GM12878 (cell line): ENCODE data around the gene SLC35C1. TPM values are rescaled to one million over a fixed set of nuclear protein-coding genes. Genes with fewer than 3 reads are reported as not detected.

Source experiments
- BCL3 ChIP-seq: IDR thresholded peaks from 2 replicates; pipeline ENCODE4 v1.6.1; 2011; ENCODE audit warnings: borderline replicate concordance, low read depth, mild to moderate bottlenecking, moderate library complexity, low read length; ENCODE audit not compliant: insufficient read depth, poor library complexity, severe bottlenecking
- CEBPZ ChIP-seq: fragments of 150-350 bp; IDR thresholded peaks from 2 replicates; pipeline ENCODE4 v1.6.1; 2016; ENCODE audit warnings: low read depth, low read length
- ELK1 ChIP-seq: IDR thresholded peaks from 2 replicates; pipeline ENCODE4 v1.6.1; 2012; ENCODE audit warnings: low read depth, low read length, improper control_type of control experiment
- EZH2 ChIP-seq: IDR thresholded peaks from 2 replicates; pipeline ENCODE4 v1.6.1; 2012; ENCODE audit warnings: low read depth, mild to moderate bottlenecking, control low read depth, inconsistent platforms, low read length, borderline replicate concordance; ENCODE audit not compliant: control insufficient read depth
- FOXM1 ChIP-seq: IDR thresholded peaks from 2 replicates; pipeline ENCODE4 v1.6.1; 2012; ENCODE audit warnings: low read depth, mild to moderate bottlenecking, inconsistent platforms, low read length, moderate library complexity
- GABPA ChIP-seq: IDR thresholded peaks from 2 replicates; pipeline ENCODE4 v1.6.1; 2014; ENCODE audit warnings: antibody characterized with exemption, low read depth, mild to moderate bottlenecking, inconsistent platforms
- HDAC6 ChIP-seq: fragments of 200-600 bp; sonication (generic); IDR thresholded peaks from one replicate; pipeline ENCODE4 v1.8.0; 2017; ENCODE audit warnings: antibody characterized with exemption; ENCODE audit not compliant: unreplicated experiment
- MYB ChIP-seq: fragments of 150-350 bp; IDR thresholded peaks from 2 replicates; pipeline ENCODE4 v1.6.1; 2014; ENCODE audit warnings: mild to moderate bottlenecking, low read depth, low read length, borderline replicate concordance
- MYC ChIP-seq: IDR thresholded peaks from 2 replicates; pipeline ENCODE4 v1.6.1; 2011; ENCODE audit warnings: mild to moderate bottlenecking, low read length, moderate library complexity, inconsistent platforms; ENCODE audit not compliant: insufficient read depth, insufficient replicate concordance, insufficient read length, severe bottlenecking
- NR2C2 ChIP-seq: IDR thresholded peaks from 2 replicates; pipeline ENCODE4 v1.6.1; 2011; ENCODE audit warnings: borderline replicate concordance, low read depth; ENCODE audit not compliant: control insufficient read depth, insufficient read length
- PBX3 ChIP-seq: IDR thresholded peaks from 2 replicates; pipeline ENCODE4 v1.6.1; 2011; ENCODE audit warnings: mild to moderate bottlenecking, low read depth, low read length, moderate library complexity; ENCODE audit not compliant: insufficient replicate concordance
- RAD51 ChIP-seq: fragments of 450-650 bp; IDR thresholded peaks from 2 replicates; pipeline ENCODE4 v1.6.1; 2016; ENCODE audit warnings: moderate library complexity, mild to moderate bottlenecking, inconsistent platforms
- REST ChIP-seq: IDR thresholded peaks from 2 replicates; pipeline ENCODE4 v1.6.1; 2012; ENCODE audit warnings: mild to moderate bottlenecking, low read depth, low read length
- RFX5 ChIP-seq: IDR thresholded peaks from 2 replicates; pipeline ENCODE4 v1.6.1; 2011; ENCODE audit warnings: low read depth, low read length, improper control_type of control experiment
- TAF1 ChIP-seq: IDR thresholded peaks from 2 replicates; pipeline ENCODE4 v1.6.1; 2011; ENCODE audit warnings: mild to moderate bottlenecking, low read depth, low read length, borderline replicate concordance
- YY1 ChIP-seq: IDR thresholded peaks from 2 replicates; pipeline ENCODE4 v1.6.1; 2011; ENCODE audit warnings: low read depth, mild to moderate bottlenecking, low read length
- polyA plus RNA-seq, 11 experiments: library from polyadenylated mRNA; depleted of rRNA in 4 of 11; unstranded in 6 of 11; stranded (reverse) in 5 of 11; fragments of >200 nt; fragmentation: Nextera tagmentation in 4 of 11; fragmentation: Illumina TruSeq in 1 of 11; extraction: Ambion mirVana in 4 of 11; extraction: Trizol in 1 of 11; gene quantifications; 1 replicate in 1 of 11; 2 replicates in 10 of 11; pipeline versions ENCODE4 v1.2.1 to v1.2.3, GENCODE V29; 2011 to 2016; ENCODE audit warnings: inconsistent platforms in 2 of 11, missing spikeins in 2 of 11, low read depth in 1 of 11
- total RNA-seq, 4 experiments: library from RNA; depleted of rRNA in 3 of 4; stranded (reverse); fragments of >200 nt in 3 of 4; fragmentation: Illumina TruSeq in 1 of 4; extraction: Trizol in 1 of 4; gene quantifications; 2 replicates each; pipeline versions ENCODE4 v1.2.1 to v1.2.3, GENCODE V29; 2013 to 2021

The SLC35C1 gene
- total and polyA plus RNA-seq, 10 of the 15 experiments (the other 5 are each of a cell fraction or from before 2014, with no cell fraction given), result 0.55 to 9.7 (median 4.3) TPM

GRCh38 chr11:45846974-45847910 is 42.3 kb downstream of the SLC35C1 start, which contains the start of gene CRY2 (continued):
- no peak for TF ChIP-seq CEBPZ
- no peak for TF ChIP-seq BCL3
- no peak for TF ChIP-seq GABPA
- TF ChIP-seq PBX3, result peak; percentile 94
- TF ChIP-seq RAD51, result peak; percentile 32
- no peak for TF ChIP-seq MYB
- TF ChIP-seq REST, result peak; percentile 56; the same call in 1 of the 2 replicates
- peak; percentile 73; the same call in 1 of the 2 replicates for TF ChIP-seq RFX5
- peak; percentile 98 for TF ChIP-seq YY1
- TF ChIP-seq HDAC6, result no peak
- TF ChIP-seq MYC, result no peak
- no peak for TF ChIP-seq FOXM1
- no peak; the same call in 1 of the 2 replicates for TF ChIP-seq ELK1
- TF ChIP-seq EZH2, result no peak
- no peak for TF ChIP-seq NR2C2
- peak; percentile 93 for TF ChIP-seq TAF1
